OCI-LY7 (cell line): ENCODE measurements around the gene ZSWIM5. TPM values are rescaled to one million over a fixed set of nuclear protein-coding genes. Genes with fewer than 3 reads are reported as not detected.

ENCODE experiments used
- BruUV-seq: library from RNA; stranded (reverse); fragments of 400-500 nt; replicated peaks from 2 replicates; lab custom pipeline; 2021; lab: Mats Ljungman, UMichigan
- CTCF ChIA-PET: fragments of 300-600 bp; sonication (Branson Sonifier 250); formaldehyde crosslinking; loops from one replicate; lab custom pipeline; 2022; ENCODE audit warnings: antibody characterized with exemption; ENCODE audit not compliant: unreplicated experiment; lab: Charles Lee
- POLR2A ChIA-PET: fragments of 300-600 bp; sonication (Branson Sonifier 250); formaldehyde crosslinking; loops from one replicate; lab custom pipeline; 2022; ENCODE audit warnings: antibody characterized with exemption; lab: Charles Lee
- DNase-seq: peaks from one replicate; pipeline ENCODE4 v3.0.0-alpha.2; 2015; ENCODE audit warnings: low spot score
- H2AFZ ChIP-seq: fragments of 200-600 bp; sonication (generic), shearing (Covaris generic); 2 replicates; pipeline ENCODE4 v1.6.1; 2014; ENCODE audit warnings: mild to moderate bottlenecking, antibody characterized with exemption, low read length, moderate library complexity
- H3K27ac ChIP-seq: fragments of 200-600 bp; sonication (generic); 2 replicates; pipeline ENCODE4 v1.5.1; 2014; ENCODE audit warnings: mixed run types, low read depth, mild to moderate bottlenecking, moderate library complexity, low read length, inconsistent platforms; ENCODE audit not compliant: poor library complexity, severe bottlenecking
- H3K36me3 ChIP-seq: fragments of 200-600 bp; sonication (generic); 2 replicates; pipeline ENCODE4 v1.6.1; 2014; ENCODE audit warnings: mild to moderate bottlenecking, antibody characterized with exemption, low read length, moderate library complexity, mixed read lengths; ENCODE audit not compliant: insufficient read depth
- H3K4me1 ChIP-seq: fragments of 200-600 bp; sonication (generic); 2 replicates; pipeline ENCODE4 v1.5.1; 2014; ENCODE audit warnings: mild to moderate bottlenecking, low read length; ENCODE audit not compliant: insufficient read depth, poor library complexity, severe bottlenecking
- H3K4me2 ChIP-seq: fragments of 200-600 bp; sonication (generic); 2 replicates; pipeline ENCODE4 v1.6.1; 2014; ENCODE audit warnings: mild to moderate bottlenecking, low read length
- H3K4me3 ChIP-seq: fragments of 200-600 bp; sonication (generic); 2 replicates; pipeline ENCODE4 v1.5.1; 2014; ENCODE audit warnings: mild to moderate bottlenecking, low read depth, low read length; ENCODE audit not compliant: poor library complexity, severe bottlenecking
- H3K79me2 ChIP-seq: fragments of 200-600 bp; sonication (generic); 2 replicates; pipeline ENCODE4 v1.6.1; 2016; ENCODE audit warnings: low read depth, mild to moderate bottlenecking, low read length, moderate library complexity, mixed read lengths; ENCODE audit not compliant: insufficient read depth
- H3K9me2 ChIP-seq: fragments of 200-600 bp; sonication (generic); 2 replicates; pipeline ENCODE4 v1.6.1; 2016; ENCODE audit warnings: mild to moderate bottlenecking, low read length, mixed read lengths; ENCODE audit not compliant: insufficient read depth
- H3K9me3 ChIP-seq: fragments of 200-600 bp; sonication (generic); 2 replicates; pipeline ENCODE4 v1.6.1; 2014; ENCODE audit warnings: mild to moderate bottlenecking, mixed run types, low read length, mixed read lengths
- H4K20me1 ChIP-seq: fragments of 200-600 bp; sonication (generic); 2 replicates; pipeline ENCODE4 v1.6.1; 2014; ENCODE audit warnings: mild to moderate bottlenecking, antibody characterized with exemption, low read length, moderate library complexity, mixed read lengths; ENCODE audit not compliant: insufficient read depth
- CTCF ChIP-seq: fragments of 200-600 bp; sonication (generic); conservative IDR thresholded peaks from 2 replicates; pipeline ENCODE4 v1.5.1; 2014; ENCODE audit warnings: mild to moderate bottlenecking, antibody characterized with exemption, low read length, moderate library complexity, mixed read lengths
- EZH2phosphoT487 ChIP-seq: fragments of 200-600 bp; sonication (generic); IDR thresholded peaks from 2 replicates; pipeline ENCODE4 v1.6.1; 2018; ENCODE audit warnings: low read depth, borderline replicate concordance, mild to moderate bottlenecking, mixed run types, antibody characterized with exemption, low read length, moderate library complexity, mixed read lengths
- intact Hi-C: fragments of 100-400 bp; cut with micrococcal nuclease; formaldehyde crosslinking; loops from one replicate; pipeline ENCODE4 v1.10.0; 2022; ENCODE audit not compliant: unreplicated experiment
- total RNA-seq, 2 experiments: library from RNA; depleted of rRNA in 1 of 2; stranded (reverse); fragments of >200 nt in 1 of 2; shearing (Covaris generic) in 1 of 2; gene quantifications; 2 replicates each; pipeline ENCODE4 v1.2.3, GENCODE V29; 2014 to 2022

The ZSWIM5 gene
- total RNA-seq, 2 experiments from 2014 or later: 0.28 to 0.42 TPM

GRCh38 chr1:45010855-45011811 is 195.3 kb downstream of the ZSWIM5 start, which contains the start of gene HECTD3:
TSS of gene HECTD3 (minus strand) at chr1:45011324. CDS start at chr1:45011257, 67 bp downstream.
- H3K79me2 ChIP-seq: peaks cover 6% of the 10 kb centered on the region; the same call in 1 of the 2 replicates
- peaks cover 20% of the 10 kb centered on the region for H3K4me1 ChIP-seq
- no TSS peak for BruUV-seq

GRCh38 chr1:45009956-45010854 is 196.2 kb downstream of the ZSWIM5 start:
- CTCF ChIA-PET: interaction anchor here (0.6 to 1.2 kb wide), 5 partner anchors 11 to 483 kb away, joined by 3 to 4 read pairs (median 3); partner anchors contain the start of gene RPS8
- no peak for TF ChIP-seq CTCF
- TF ChIP-seq EZH2phosphoT487: no peak
- peak; percentile 31 for DNase-seq
- H3K9me2 ChIP-seq: no peaks in the 10 kb centered on the region
- peak overlapping the region; percentile 83 for H3K4me3 ChIP-seq
- H3K4me2 ChIP-seq: peak overlapping the region; percentile 77
- intact Hi-C loops: loop anchor here (2.0 to 5.0 kb wide), 4 partner anchors 173 to 289 kb away; partner anchors contain the start of gene ZSWIM5
- H4K20me1 ChIP-seq: no peaks in the 10 kb centered on the region
- no peak overlapping the region for H3K27ac ChIP-seq
- H3K9me3 ChIP-seq: no peaks in the 10 kb centered on the region
- peak overlapping the region; percentile 99 for H2AFZ ChIP-seq
- H3K79me2 ChIP-seq: peaks cover 6% of the 10 kb centered on the region; the same call in 1 of the 2 replicates
- no TSS peak for BruUV-seq
- POLR2A ChIA-PET: interaction anchor here (0.6 to 2.5 kb wide), 11 partner anchors 8 to 293 kb away, joined by 3 to 24 read pairs (median 5); partner anchors contain the start of genes EIF2B3, PLK3 and RNU5D-1
- H3K4me1 ChIP-seq: peaks cover 20% of the 10 kb centered on the region
- H3K36me3 ChIP-seq: peaks cover 29% of the 10 kb centered on the region; the same call in 1 of the 2 replicates

More at GRCh38 chr1:45010855-45011811, 195.3 kb downstream of the ZSWIM5 start, which contains the start of gene HECTD3:
- peak within 1 kb of the TSS; percentile 83 for H3K4me3 ChIP-seq
- no peaks in the 10 kb centered on the region for H4K20me1 ChIP-seq
- no peak for TF ChIP-seq CTCF
- no peak for TF ChIP-seq EZH2phosphoT487
- H3K9me3 ChIP-seq: no peaks in the 10 kb centered on the region
- ChIA-PET CTCF (interaction anchor here (0.6 to 1.6 kb wide), 8 partner anchors 12 to 482 kb away, joined by 3 to 16 read pairs (median 3); partner anchors contain the start of gene RPS8), POLR2A (interaction anchor here (0.6 to 2.5 kb wide), 23 partner anchors 9 to 489 kb away, joined by 3 to 24 read pairs (median 4); partner anchors contain the start of genes CCDC163, EIF2B3, MMACHC and PLK3)
- peak within 1 kb of the TSS; percentile 99 for H2AFZ ChIP-seq
- H3K36me3 ChIP-seq: peaks cover 20% of the 10 kb centered on the region; the same call in 1 of the 2 replicates
- peak; percentile 89 for DNase-seq
- peak within 1 kb of the TSS; percentile 49 for H3K27ac ChIP-seq
- peak within 1 kb of the TSS; percentile 80 for H3K4me2 ChIP-seq
- intact Hi-C loops: loop anchor here (2.0 to 5.0 kb wide), 4 partner anchors 174 to 290 kb away; partner anchors contain the start of gene ZSWIM5
- H3K9me2 ChIP-seq: no peaks in the 10 kb centered on the region
